Neural cell (in vitro differentiated cells): ENCODE measurements around the gene PCDH1. TPM values are rescaled to one million over a fixed set of nuclear protein-coding genes. Genes with fewer than 3 reads are reported as not detected.

Source experiments
- H2AFZ ChIP-seq: fragments of 200-600, 300-800 bp; sonication (generic), shearing (Covaris generic); 2 replicates; pipeline ENCODE4 v1.6.0; 2014; ENCODE audit warnings: low read depth, mild to moderate bottlenecking, antibody characterized with exemption, low read length, moderate library complexity
- H3F3A ChIP-seq: fragments of 200-600 bp; shearing (Covaris generic); 2 replicates; pipeline ENCODE4 v1.6.1; 2016; ENCODE audit warnings: mild to moderate bottlenecking, moderate library complexity, mixed read lengths, antibody characterized with exemption, low read length; ENCODE audit not compliant: insufficient read depth, poor library complexity, severe bottlenecking
- H3K27ac ChIP-seq: fragments of 200-600, 300-800 bp; sonication (generic), shearing (Covaris generic); 2 replicates; pipeline ENCODE4 v1.5.1; 2014; ENCODE audit warnings: mild to moderate bottlenecking, low read length, moderate library complexity
- H3K27me3 ChIP-seq: fragments of 300-800, 200-600 bp; sonication (generic), shearing (Covaris generic); 2 replicates; pipeline ENCODE4 v1.6.0; 2014; ENCODE audit warnings: mild to moderate bottlenecking, low read depth, low read length, moderate library complexity; ENCODE audit not compliant: insufficient read depth
- H3K36me3 ChIP-seq: fragments of 300-800, 200-600 bp; sonication (generic), shearing (Covaris generic); 2 replicates; pipeline ENCODE4 v1.5.1; 2014; ENCODE audit warnings: mild to moderate bottlenecking, antibody characterized with exemption, low read length, moderate library complexity; ENCODE audit not compliant: insufficient read depth
- H3K4me2 ChIP-seq: fragments of 300-800, 200-600 bp; sonication (generic), shearing (Covaris generic); 2 replicates; pipeline ENCODE4 v1.6.0; 2014; ENCODE audit warnings: mild to moderate bottlenecking, low read length
- H3K4me3 ChIP-seq: fragments of 300-800, 200-600 bp; sonication (generic), shearing (Covaris generic); 2 replicates; pipeline ENCODE4 v1.5.1; 2014; ENCODE audit warnings: mild to moderate bottlenecking, low read length, moderate library complexity
- H3K79me2 ChIP-seq: fragments of 200-600 bp; shearing (Covaris generic); replicated peaks from 2 replicates; pipeline ENCODE4 v1.6.0; 2014; ENCODE audit warnings: mild to moderate bottlenecking, low read length, moderate library complexity; ENCODE audit not compliant: insufficient read depth
- H3K9ac ChIP-seq: fragments of 300-800, 200-600 bp; sonication (generic), shearing (Covaris generic); 2 replicates; pipeline ENCODE4 v1.6.1; 2016; ENCODE audit warnings: mild to moderate bottlenecking, low read length, mixed read lengths
- H3K9me2 ChIP-seq: fragments of 200-600 bp; shearing (Covaris generic); 2 replicates; pipeline ENCODE4 v1.6.1; 2016; ENCODE audit warnings: mild to moderate bottlenecking, low read length, mixed read lengths; ENCODE audit not compliant: insufficient read depth
- H3K9me3 ChIP-seq: fragments of 200-600, 300-800 bp; sonication (generic), shearing (Covaris generic); 2 replicates; pipeline ENCODE4 v1.6.1; 2016; ENCODE audit warnings: mild to moderate bottlenecking, mixed run types, low read length, moderate library complexity, mixed read lengths
- H4K20me1 ChIP-seq: fragments of 200-600 bp; shearing (Covaris generic); 2 replicates; pipeline ENCODE4 v1.6.1; 2016; ENCODE audit warnings: mild to moderate bottlenecking, mixed run types; ENCODE audit not compliant: insufficient read depth
- CTCF ChIP-seq: fragments of 450-650 bp; IDR thresholded peaks from 2 replicates; pipeline ENCODE4 v1.5.1; 2014; ENCODE audit warnings: antibody characterized with exemption, mild to moderate bottlenecking, moderate library complexity; ENCODE audit not compliant: poor library complexity, severe bottlenecking
- EP300 ChIP-seq: fragments of 450-650 bp; conservative IDR thresholded peaks from 2 replicates; pipeline ENCODE4 v1.6.1; 2014; ENCODE audit warnings: antibody characterized with exemption, mild to moderate bottlenecking, moderate library complexity; ENCODE audit not compliant: poor library complexity, severe bottlenecking
- EZH2 ChIP-seq: fragments of 200-600, 300-800 bp; shearing (Covaris generic), sonication (generic); IDR thresholded peaks from 2 replicates; pipeline ENCODE4 v1.6.1; 2014; ENCODE audit warnings: antibody characterized with exemption, low read length, borderline replicate concordance, mild to moderate bottlenecking; ENCODE audit not compliant: insufficient read depth, poor library complexity, severe bottlenecking
- MXI1 ChIP-seq: fragments of 450-650 bp; conservative IDR thresholded peaks from 2 replicates; pipeline ENCODE4 v1.6.1; 2014; ENCODE audit warnings: antibody characterized with exemption, mild to moderate bottlenecking; ENCODE audit not compliant: poor library complexity, severe bottlenecking
- POLR2AphosphoS5 ChIP-seq: IDR thresholded peaks from 2 replicates; pipeline ENCODE4 v1.6.1; 2012
- RAD21 ChIP-seq: fragments of 450-650 bp; conservative IDR thresholded peaks from 2 replicates; pipeline ENCODE4 v1.6.1; 2014; ENCODE audit warnings: antibody characterized with exemption, mild to moderate bottlenecking, moderate library complexity
- REST ChIP-seq: IDR thresholded peaks from 2 replicates; pipeline ENCODE4 v1.6.1; 2012; ENCODE audit warnings: borderline replicate concordance
- SMC3 ChIP-seq: fragments of 450-650 bp; conservative IDR thresholded peaks from 2 replicates; pipeline ENCODE4 v1.6.1; 2014; ENCODE audit warnings: antibody characterized with exemption, mild to moderate bottlenecking, moderate library complexity; ENCODE audit not compliant: poor library complexity
- TAF1 ChIP-seq: IDR thresholded peaks from 2 replicates; pipeline ENCODE4 v1.6.1; 2012; ENCODE audit warnings: low read depth
- polyA plus RNA-seq: library from polyadenylated mRNA; depleted of rRNA; stranded (reverse); fragments of >200 nt; gene quantifications from 2 replicates; pipeline ENCODE4 v1.2.3, GENCODE V29; 2014

The PCDH1 gene
- polyA plus RNA-seq, 1 donor from 2014 or later: 13.9 TPM

- Histone ChIP-seq H3K4me3 (peak overlapping the region; percentile 42), H4K20me1 (no peaks in the 10 kb centered on the region), H3K4me2 (no peak overlapping the region), H3K9me3 (no peaks in the 10 kb centered on the region), H3K36me3 (no peaks in the 10 kb centered on the region), H3K27me3 (no peaks in the 10 kb centered on the region), H3K27ac (peak overlapping the region; percentile 58), H3K9ac (peak overlapping the region; percentile 36), H3K9me2 (no peaks in the 10 kb centered on the region), H2AFZ (no peak overlapping the region), H3F3A (no peaks in the 10 kb centered on the region), H3K79me2 (peaks cover 14% of the 10 kb centered on the region)
- no peak for TF ChIP-seq EZH2
- TF ChIP-seq REST: no peak
- TF ChIP-seq SMC3: no peak
- no peak for TF ChIP-seq EP300
- TF ChIP-seq POLR2AphosphoS5: no peak
- no peak for TF ChIP-seq CTCF
- TF ChIP-seq TAF1: no peak
- no peak for TF ChIP-seq RAD21
- TF ChIP-seq MXI1: no peak
Observed at GRCh38 chr5:141850786-141851185, 27.4 kb downstream of the PCDH1 start.

GRCh38 chr5:141850244-141850768 lies 27.9 kb downstream of the PCDH1 start:
- TF ChIP-seq CTCF (no peak), SMC3 (peak; percentile 15)
- no peaks in the 10 kb centered on the region for H3K27me3 ChIP-seq
- H3K36me3 ChIP-seq: no peaks in the 10 kb centered on the region
- no peak overlapping the region for H2AFZ ChIP-seq
- H3K9me2 ChIP-seq: no peaks in the 10 kb centered on the region
- H3K4me2 ChIP-seq: peak overlapping the region; percentile 94
- peaks cover 14% of the 10 kb centered on the region for H3K79me2 ChIP-seq
- peak overlapping the region; percentile 86 for H3K27ac ChIP-seq
- H3K4me3 ChIP-seq: peak overlapping the region; percentile 69
- no peaks in the 10 kb centered on the region for H3K9me3 ChIP-seq
- H4K20me1 ChIP-seq: no peaks in the 10 kb centered on the region
- peak overlapping the region; percentile 85 for H3K9ac ChIP-seq
- no peaks in the 10 kb centered on the region for H3F3A ChIP-seq
